HFFc6 (cell line): ENCODE data around the gene MPC2. TPM values are rescaled to one million over a fixed set of nuclear protein-coding genes. Genes with fewer than 3 reads are reported as not detected.

Source experiments
- DNase-seq: peaks from one replicate; pipeline ENCODE4 v3.0.0-alpha.2; 2018
- H3K27ac Mint-ChIP-seq: 2 replicates; pipeline ENCODE4 v1.8.0; 2020; ENCODE audit warnings: mild to moderate bottlenecking, mixed read lengths
- H3K27me3 Mint-ChIP-seq: 2 replicates; pipeline ENCODE4 v1.8.0; 2021; ENCODE audit warnings: mild to moderate bottlenecking, moderate library complexity, mixed read lengths; ENCODE audit not compliant: insufficient read depth
- H3K36me3 Mint-ChIP-seq: 2 replicates; pipeline ENCODE4 v1.8.0; 2021; ENCODE audit warnings: low read depth, mixed read lengths
- H3K4me1 Mint-ChIP-seq: 2 replicates; pipeline ENCODE4 v1.8.0; 2020; ENCODE audit warnings: low read depth, mixed read lengths
- H3K4me3 Mint-ChIP-seq: 2 replicates; pipeline ENCODE4 v1.8.0; 2020; ENCODE audit warnings: mild to moderate bottlenecking, moderate library complexity, mixed read lengths
- H3K9me3 Mint-ChIP-seq: 2 replicates; pipeline ENCODE4 v1.8.0; 2020; ENCODE audit warnings: mild to moderate bottlenecking, mixed read lengths
- CTCF ChIP-seq: fragments of 200-600 bp; sonication (generic); IDR thresholded peaks from 2 replicates; pipeline ENCODE4 v1.5.0; 2021; ENCODE audit warnings: antibody characterized with exemption, mild to moderate bottlenecking
- long read RNA-seq: library from polyadenylated mRNA; unstranded; transcript quantifications from one replicate; pipeline ENCODE4 v2.0.0, GENCODE V29; 2019
- total RNA-seq, 6 experiments: library from RNA; stranded (reverse); fragmentation: NEBNext Ultra II Directional; extraction: Animal tissue kit (Norgen Biotek cat#: 25700); gene quantifications; 2 replicates in 1 of 6; 3 replicates in 5 of 6; pipeline ENCODE4 v1.2.3, GENCODE V29; 2021

Gene MPC2
- 100 to 1,000 TPM; 109 to 124 (median 119) TPM for total RNA-seq
- long read RNA-seq, transcript MPC2-202 (5 exons, 2,177 nt), result major isoform, 137 of 142 reads
- long read RNA-seq, partial matches to known transcripts, result 3 of 142 reads
- long read RNA-seq, other reads (novel, unspliced or antisense), result 2 of 142 reads

- Mint-ChIP-seq H3K36me3 (peaks cover 4% of the 10 kb centered on the region; the same call in 1 of the 2 replicates), H3K27ac (peak within 1 kb of the TSS; percentile 100), H3K9me3 (no peaks in the 10 kb centered on the region), H3K27me3 (no peaks in the 10 kb centered on the region), H3K4me3 (peak within 1 kb of the TSS; percentile 95), H3K4me1 (peaks cover 40% of the 10 kb centered on the region)
- peak; percentile 35 for DNase-seq
- no peak for TF ChIP-seq CTCF
Observed at GRCh38 chr1:167936930-167937708, at the start of gene MPC2. Gene MPC2 (minus strand): TSS chr1:167937072. CDS start chr1:167935841, 1,231 bp downstream.

GRCh38 chr1:167984886-167985489 lies 48.1 kb upstream of the MPC2 start:
- no peak for TF ChIP-seq CTCF
- DNase-seq, result peak; percentile 1
- peaks cover 34% of the 10 kb centered on the region for H3K36me3 Mint-ChIP-seq
- H3K4me1 Mint-ChIP-seq, result peaks cover 51% of the 10 kb centered on the region
- H3K27me3 Mint-ChIP-seq, result peaks cover 2% of the 10 kb centered on the region; the same call in 1 of the 2 replicates
- H3K27ac Mint-ChIP-seq, result no peak overlapping the region
- H3K4me3 Mint-ChIP-seq, result no peak overlapping the region; the same call in 1 of the 2 replicates
- H3K9me3 Mint-ChIP-seq, result no peaks in the 10 kb centered on the region

DNA sequence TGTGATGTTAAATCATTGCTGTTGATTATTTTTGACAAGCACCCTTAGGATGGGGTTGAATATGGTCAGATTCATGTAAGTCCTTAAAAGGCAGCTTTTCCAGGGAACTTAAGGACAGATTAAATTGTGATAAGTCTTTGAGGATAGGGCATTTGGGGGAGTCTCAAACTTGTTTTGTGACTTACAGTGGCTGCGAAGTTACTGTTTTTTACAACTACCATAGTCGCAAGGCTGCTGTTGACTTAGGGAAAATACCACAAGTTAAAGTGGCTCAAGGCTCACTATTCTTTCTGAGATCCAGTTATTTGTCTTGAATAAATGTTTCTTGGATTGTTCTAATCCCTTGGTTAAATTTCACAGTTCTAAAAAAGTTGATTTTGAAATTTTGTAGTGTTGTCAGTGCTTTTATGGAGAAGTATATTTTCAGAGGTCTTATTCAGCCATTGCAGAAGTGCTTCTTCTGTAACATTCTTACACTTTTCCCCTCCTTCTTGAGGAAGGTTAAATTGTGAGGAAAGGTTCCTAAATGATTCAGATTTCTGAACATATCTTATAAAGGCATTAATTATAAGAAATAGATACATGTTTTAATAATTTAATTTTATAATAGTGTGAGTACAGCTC lies 47.0 kb upstream of the MPC2 start:
- TF ChIP-seq CTCF, result no peak
- Mint-ChIP-seq H3K36me3 (peaks cover 39% of the 10 kb centered on the region), H3K27ac (no peak overlapping the region), H3K4me3 (no peak overlapping the region), H3K9me3 (no peaks in the 10 kb centered on the region), H3K27me3 (peaks cover 2% of the 10 kb centered on the region; the same call in 1 of the 2 replicates), H3K4me1 (peaks cover 51% of the 10 kb centered on the region)
- no peak for DNase-seq

GRCh38 chr1:167981933-167982332 lies 45.1 kb upstream of the MPC2 start:
- 0 out of 2 replicates have a peak, but pooled peaks cover 4% of the 10 kb centered on the region for H3K9me3 Mint-ChIP-seq
- peaks cover 44% of the 10 kb centered on the region for H3K4me1 Mint-ChIP-seq
- H3K36me3 Mint-ChIP-seq, result peaks cover 56% of the 10 kb centered on the region
- TF ChIP-seq CTCF, result no peak
- H3K4me3 Mint-ChIP-seq, result no peak overlapping the region
- no peak overlapping the region; the same call in 1 of the 2 replicates for H3K27ac Mint-ChIP-seq
- DNase-seq, result no peak
- H3K27me3 Mint-ChIP-seq, result peaks cover 2% of the 10 kb centered on the region; the same call in 1 of the 2 replicates

DNA sequence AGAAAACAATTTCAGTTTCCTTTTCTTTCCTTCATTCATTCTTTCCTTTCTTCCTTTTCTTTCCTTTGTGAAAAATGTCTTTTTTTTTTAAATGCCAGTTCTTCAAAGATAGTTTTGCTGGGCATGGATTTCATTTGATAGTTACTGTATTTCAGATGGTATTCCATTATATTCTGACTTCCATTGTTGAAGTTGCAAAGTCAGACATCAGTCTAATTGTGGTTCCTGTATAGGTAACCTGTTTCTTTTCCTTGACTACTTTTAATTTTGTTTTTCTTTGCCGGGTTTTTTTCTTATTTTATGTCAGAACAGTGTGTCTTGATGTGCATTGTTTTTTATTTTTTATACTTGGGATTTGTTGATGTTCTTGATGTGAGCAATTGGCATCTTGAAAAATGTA lies 40.4 kb upstream of the MPC2 start:
- H3K4me3 Mint-ChIP-seq, result no peak overlapping the region

More for the DNA sequence above, 40.4 kb upstream of the MPC2 start:
- Mint-ChIP-seq H3K9me3 (0 out of 2 replicates have a peak, but pooled peaks cover 4% of the 10 kb centered on the region), H3K27me3 (no peaks in the 10 kb centered on the region), H3K4me1 (peaks cover 14% of the 10 kb centered on the region), H3K36me3 (peaks cover 54% of the 10 kb centered on the region), H3K27ac (no peak overlapping the region)
- TF ChIP-seq CTCF, result no peak
- DNase-seq, result no peak
